Measurements from ENCODE around the gene SNX30.

SNX30 gene

DNA sequence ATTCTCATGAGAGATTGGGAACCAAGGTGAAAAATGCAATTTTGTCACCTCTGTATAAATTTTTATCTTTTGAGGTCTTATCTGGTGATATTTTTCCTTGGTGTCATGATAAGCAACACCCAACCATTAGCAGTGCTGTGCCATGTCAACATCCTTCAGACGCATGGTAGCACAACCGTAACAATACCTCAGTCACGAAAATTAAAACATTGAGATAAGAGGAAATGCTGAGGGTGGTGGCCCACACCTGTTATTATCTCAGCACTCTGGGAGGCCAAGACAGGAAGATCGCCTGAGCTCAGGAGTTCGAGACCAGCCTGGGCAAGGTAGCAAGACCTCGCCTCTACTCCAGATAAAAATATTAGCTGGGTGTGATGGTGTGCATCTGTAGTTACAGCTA, 107.4 kb downstream of the SNX30 start:
- DNase-seq (ENCODE audit: low read depth): no peak

- peak; percentile 20 for DNase-seq (ENCODE audit: low read depth)
Measured at GRCh38 chr9:112858625-112859147, 108.1 kb downstream of the SNX30 start.

GRCh38 chr9:112860451-112860850, 109.9 kb downstream of the SNX30 start:
- no peak for DNase-seq (ENCODE audit: low read depth)

GRCh38 chr9:112861155-112861554, 110.6 kb downstream of the SNX30 start:
- DNase-seq (ENCODE audit: low read depth): no peak

DNA sequence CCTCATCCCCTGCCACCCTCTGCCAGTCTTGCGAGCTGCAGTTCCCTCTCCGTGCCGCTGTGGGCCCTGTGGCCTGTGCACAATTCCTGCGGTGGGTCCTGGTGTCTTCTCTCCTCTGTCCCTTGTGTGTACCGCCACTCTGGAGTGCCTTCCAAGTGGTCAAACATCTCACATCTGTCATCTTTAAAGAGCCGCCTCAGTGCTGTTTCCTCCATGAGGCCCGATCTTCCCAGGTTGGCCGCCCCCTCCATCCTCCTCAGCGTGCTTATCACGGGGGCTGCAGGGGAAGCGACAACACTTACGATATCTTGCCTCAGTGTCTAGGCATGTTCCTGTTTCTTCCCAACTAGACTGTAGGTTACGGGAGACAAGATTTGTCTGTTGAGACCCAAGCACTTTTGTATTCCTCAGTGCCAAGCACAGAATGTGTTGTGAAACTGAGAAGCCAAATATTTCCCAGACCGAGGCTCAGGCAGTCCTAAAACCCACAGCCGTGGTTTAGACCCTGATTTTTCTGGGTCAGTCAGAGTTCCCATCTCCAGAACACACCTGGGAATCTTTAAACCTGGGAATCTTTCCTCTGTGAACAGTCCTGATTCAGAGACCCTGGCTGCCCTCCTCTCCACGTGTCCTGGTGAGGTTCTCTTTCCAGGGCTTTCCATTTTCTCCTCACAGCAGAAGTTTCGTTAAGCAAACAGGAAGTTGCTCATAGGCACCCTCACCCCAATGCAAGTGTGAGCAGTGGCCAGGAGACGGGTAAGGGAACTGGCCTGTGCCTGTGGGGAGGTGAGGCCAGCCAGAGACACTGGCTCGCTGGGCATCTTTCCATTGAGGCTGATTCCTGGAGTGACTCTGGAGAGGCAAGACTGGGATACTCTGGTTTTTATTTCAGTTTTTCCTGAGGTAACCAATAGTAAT, 111.3 kb downstream of the SNX30 start:
- DNase-seq (ENCODE audit: low read depth): peak; percentile 67

DNA sequence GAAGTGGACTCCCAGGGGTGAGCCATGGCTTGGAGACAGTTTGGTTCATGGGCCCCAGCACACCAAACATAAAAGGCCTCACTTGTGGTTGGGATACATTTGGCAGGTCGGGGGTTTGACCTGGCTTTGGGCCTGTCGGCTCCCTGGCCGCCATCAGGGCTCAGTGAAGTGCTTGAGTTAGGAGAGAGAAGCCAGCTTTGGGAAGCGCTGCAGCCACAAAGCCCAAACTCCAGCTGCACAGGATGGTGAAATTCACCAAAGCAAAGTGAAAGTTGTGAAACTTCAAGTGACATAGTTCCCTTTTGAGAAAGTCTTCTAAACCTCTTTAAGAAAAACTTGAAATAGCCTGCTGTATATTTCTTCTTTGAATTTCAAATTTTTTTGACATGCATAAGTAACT, 112.7 kb downstream of the SNX30 start:
- DNase-seq (ENCODE audit: low read depth): peak; percentile 48

- DNase-seq (ENCODE audit: low read depth): no peak
Measured at GRCh38 chr9:112863746-112864145, 113.2 kb downstream of the SNX30 start.

- DNase-seq (ENCODE audit: low read depth): no peak
Measured at GRCh38 chr9:112864403-112864802, 113.8 kb downstream of the SNX30 start.

- DNase-seq (ENCODE audit: low read depth): no peak
Measured at GRCh38 chr9:112864982-112865381, 114.4 kb downstream of the SNX30 start.

DNA sequence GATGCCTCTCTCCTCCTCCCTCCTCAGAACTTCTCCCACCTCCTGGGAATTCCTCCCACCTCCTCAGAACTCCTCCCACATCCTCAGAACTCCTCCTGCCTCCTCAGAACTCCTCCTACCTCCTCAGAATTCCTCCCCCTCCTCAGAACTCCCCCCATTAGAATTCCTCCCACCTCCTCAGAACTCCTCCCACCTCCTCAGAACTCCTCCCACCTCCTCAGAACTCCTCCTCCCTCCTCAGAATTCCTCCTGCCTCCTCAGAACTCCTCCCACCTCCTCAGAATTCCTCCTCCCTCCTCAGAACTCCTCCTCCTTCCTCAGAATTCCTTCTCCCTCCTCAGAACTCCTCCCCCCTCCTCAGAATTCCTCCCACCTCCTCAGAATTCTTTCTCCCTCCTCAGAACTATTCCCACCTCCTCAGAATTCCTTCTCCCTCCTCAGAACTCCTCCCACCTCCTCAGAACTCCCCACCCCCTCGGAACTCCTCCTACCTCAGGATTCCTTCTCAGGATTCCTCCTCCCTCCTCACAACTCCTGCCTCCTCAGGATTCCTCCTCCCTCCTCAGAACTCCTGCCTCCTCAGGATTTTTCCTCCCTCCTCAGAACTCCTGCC, 116.2 kb downstream of the SNX30 start:
- no peak for DNase-seq (ENCODE audit: low read depth)

DNA sequence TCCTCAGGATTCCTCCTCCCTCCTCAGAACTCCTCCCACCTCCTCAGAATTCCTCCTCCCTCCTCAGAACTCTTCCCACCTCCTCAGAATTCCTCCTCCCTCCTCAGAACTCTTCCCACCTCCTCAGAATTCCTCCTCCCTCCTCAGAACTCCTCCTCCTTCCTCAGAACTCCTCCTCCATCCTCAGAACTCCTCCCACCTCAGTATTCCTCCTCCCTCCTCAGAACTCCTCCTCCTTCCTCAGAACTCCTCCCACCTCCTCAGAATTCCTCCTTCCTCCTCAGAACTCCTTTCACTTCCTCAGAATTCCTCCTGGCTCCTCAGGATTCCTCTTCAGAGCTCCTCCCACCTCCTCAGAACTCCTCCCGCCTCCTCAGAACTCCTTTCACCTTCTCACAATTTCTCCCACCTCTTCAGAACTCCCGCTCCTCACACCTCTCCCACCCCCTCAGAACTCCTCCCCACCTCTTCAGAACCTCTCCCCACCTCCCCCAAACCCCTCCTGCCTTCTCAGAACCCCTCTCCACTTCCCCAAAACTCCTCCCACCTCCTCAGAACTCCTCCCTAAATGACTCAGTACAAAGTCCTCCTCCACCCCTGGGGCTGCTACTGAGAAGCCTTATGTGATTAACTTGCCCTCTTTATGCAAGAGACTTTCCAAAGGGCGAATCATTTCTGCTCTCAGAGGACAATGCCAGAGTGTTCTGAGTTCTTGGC, 116.9 kb downstream of the SNX30 start:
- peak; percentile 83 for DNase-seq (ENCODE audit: low read depth)

GRCh38 chr9:112868461-112868860, 117.9 kb downstream of the SNX30 start:
- DNase-seq (ENCODE audit: low read depth): no peak

DNA sequence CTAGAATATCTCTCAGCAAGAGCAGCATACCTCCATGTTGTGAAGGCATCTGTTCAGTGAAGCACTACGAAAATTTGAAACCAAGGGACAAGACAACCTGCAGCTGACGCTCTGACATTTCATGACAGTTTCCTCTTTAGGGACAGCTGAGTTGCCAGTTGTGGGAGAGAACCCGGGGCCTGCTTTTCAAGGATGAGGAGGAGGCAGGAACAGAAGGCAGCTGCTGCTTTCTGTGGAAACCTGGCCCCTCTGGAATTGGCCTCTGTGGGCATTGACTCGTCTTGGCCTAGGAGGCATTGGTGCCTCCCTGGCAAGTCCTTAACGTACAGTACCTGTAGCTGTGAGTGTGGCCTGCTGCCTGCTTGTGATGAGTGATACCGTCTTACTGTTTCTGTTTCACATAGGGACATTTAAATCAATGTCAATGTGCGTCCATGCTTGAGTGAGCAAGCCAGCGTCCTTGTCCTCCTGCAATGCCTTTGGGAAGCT, 118.5 kb downstream of the SNX30 start:
- DNase-seq (ENCODE audit: low read depth): no peak

DNA sequence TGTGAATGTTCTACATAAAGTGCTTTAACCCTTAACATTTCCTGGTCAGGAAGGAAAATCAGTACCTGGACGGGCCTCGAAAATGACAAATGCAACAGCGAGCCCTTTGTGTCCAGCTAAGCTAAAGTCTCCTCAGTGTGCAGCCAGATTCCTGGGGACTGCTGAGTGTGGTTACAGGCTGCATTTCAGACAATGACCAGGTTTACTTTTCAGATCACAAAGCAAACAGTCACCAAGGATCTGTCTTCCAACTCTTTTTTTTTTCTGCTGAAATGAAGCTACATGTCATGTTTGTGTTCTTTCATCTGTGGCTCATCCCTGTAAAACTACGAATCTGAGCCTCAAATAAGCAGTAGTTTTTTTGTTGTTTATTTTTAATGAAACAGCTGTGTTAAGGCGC, 119.4 kb downstream of the SNX30 start:
- DNase-seq (ENCODE audit: low read depth): no peak

DNA sequence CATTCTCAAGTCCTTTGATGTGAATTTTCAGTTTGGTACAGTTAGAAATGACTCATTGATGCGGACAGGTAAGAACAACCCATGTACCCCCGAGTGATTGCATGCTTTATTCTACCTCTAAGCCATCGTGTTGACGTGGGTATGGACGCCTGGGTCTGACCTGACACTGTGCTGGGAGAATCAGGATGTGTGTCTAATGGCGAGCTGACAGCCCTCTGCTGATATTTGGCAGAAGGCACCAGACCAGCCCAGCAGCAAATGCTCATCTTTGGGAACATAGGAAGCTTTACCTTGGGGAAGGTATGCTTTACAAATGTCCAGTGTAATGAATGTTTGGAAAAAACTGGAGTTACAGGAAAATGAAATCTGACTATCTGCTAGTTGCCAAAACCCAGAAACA, 120.0 kb downstream of the SNX30 start:
- no peak for DNase-seq (ENCODE audit: low read depth)

DNA sequence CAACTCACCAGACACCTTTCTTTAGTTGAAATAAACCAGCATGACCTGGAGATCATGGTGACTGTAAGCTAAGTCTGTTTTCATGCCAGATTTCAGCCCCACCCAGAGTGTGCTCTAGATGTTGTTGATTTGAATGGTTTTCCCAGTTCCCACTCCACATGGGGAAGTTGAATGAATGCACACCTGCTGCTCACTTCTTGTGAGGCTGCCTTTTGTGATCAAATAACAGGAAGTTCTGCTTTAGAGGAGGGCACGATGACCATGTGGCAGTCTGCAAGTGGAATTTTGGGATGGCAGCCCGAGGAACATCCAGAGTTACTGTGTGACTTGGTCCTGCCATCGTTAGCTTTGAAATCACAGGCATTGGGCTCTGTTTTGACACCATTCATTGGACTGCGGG, 121.5 kb downstream of the SNX30 start:
- DNase-seq (ENCODE audit: low read depth): no peak

DNA sequence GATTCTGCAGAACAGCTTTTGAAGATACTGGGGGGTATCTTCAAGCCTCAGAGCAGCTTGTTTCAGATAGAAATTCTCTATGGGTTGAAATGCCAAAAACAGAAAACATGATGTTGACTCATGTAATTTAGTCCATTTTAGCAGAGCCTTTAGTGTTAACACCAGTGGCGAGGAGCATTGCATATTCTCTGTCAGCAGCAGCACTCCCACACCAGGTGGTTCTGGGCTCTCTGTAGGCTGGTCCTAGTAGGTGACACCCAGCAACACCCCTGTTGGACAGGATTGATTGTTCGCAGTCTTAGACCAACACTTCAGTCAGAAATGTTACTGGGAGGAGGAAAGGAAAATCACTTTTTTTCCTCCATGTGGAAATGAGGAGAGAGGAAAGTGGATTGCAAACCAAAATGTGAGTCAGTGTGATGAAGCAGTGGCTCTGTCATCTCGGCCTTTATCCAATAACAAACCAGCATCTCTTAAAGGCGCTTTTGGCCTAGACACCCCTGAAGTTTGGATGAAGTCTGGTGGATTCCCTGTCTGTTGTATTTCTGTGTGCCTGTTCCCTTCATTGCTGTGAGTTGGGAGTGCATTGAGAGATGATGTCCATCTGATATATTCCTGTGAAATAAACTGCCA, 123.3 kb downstream of the SNX30 start:
- no peak for DNase-seq (ENCODE audit: low read depth)

DNA sequence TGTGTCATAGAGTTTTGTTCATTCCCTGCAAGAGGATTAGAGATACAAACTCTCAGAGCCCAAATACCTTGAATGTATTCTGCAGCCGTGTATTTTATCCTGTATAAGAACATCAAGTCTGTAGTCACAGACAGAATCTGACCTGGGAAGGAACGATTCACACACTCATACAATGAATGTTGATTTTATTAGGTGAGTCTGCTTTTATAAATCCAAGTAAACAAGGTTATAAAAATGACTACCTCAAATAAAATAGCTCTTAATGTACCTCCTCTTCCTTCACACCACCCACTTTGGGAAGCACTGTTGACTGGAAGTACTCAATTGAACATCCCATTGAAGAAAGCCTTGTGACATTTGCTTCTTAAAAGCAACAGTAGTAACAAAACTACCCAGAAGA, 128.2 kb downstream of the SNX30 start:
- DNase-seq (ENCODE audit: low read depth): no peak

GRCh38 chr9:112880650-112881049, 130.1 kb downstream of the SNX30 start:
- no peak for DNase-seq (ENCODE audit: low read depth)

GRCh38 chr9:112881331-112881730, 130.8 kb downstream of the SNX30 start:
- DNase-seq (ENCODE audit: low read depth): peak; percentile 85

DNA sequence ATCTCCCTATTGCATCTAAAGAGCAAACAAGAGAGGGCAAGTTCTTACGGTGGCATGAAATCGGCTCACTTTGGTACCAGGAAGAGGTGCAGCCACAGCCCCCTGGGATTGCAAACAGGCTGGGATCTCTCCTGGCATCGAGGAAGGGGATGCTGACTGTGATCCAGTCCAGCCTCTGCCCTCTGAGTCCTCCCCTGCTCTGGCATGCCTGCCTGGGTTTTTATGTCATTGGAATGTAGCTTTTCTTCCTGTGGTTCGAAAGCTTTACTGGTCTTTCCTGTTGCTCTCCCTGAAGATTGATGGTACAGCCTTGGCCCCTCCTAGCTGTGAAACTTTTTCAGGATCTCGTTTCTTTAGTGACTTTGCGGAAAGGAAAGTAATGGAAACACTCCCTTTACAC, 133.5 kb downstream of the SNX30 start:
- peak; percentile 50 for DNase-seq (ENCODE audit: low read depth)

DNA sequence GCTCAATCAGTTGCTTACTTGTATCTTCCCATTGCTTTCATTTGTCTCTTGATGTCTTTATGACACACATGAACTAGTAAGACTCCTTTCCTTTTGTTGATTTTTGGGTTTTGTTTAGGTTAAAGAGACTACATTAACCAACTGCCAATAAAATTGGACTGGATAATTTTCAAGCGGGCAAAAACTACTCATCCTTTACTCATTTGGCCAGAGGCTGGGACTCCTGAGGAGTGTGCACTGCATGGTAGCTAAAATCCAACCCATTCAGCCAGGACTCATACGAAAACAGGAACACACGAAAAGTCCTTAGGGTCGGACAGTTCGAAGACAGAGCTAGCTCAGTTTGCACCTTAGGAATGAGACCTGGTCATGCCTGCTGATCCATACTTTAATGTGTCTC, 134.2 kb downstream of the SNX30 start:
- DNase-seq (ENCODE audit: low read depth): no peak
